Measurements from ENCODE around the gene SPG7. TPM values are rescaled to one million over a fixed set of nuclear protein-coding genes. Genes with fewer than 3 reads are reported as not detected.

SPG7 gene
- total RNA-seq, 1 experiment from 2014 or later, result 118 TPM

GRCh38 chr16:89606006-89606405 is 97.8 kb downstream of the SPG7 start:
- intact Hi-C loops (cut with micrococcal nuclease; ENCODE audit: unreplicated experiment) (no loop called here), in situ Hi-C loops (cut with HindIII; ENCODE audit: low pct_unique_long_range_greater_than_20kb, low sequenced_read_pairs) (no loop called here)
- no peak for TF ChIP-seq SIN3A (IDR thresholded peaks at IDR 0.05; ENCODE audit: borderline replicate concordance, insufficient read depth, low read depth, low read length)
- TF ChIP-seq POLR2AphosphoS5 (IDR thresholded peaks at IDR 0.05; ENCODE audit: low read depth, low read length), result no peak
- TF ChIP-seq, protein P1, sequence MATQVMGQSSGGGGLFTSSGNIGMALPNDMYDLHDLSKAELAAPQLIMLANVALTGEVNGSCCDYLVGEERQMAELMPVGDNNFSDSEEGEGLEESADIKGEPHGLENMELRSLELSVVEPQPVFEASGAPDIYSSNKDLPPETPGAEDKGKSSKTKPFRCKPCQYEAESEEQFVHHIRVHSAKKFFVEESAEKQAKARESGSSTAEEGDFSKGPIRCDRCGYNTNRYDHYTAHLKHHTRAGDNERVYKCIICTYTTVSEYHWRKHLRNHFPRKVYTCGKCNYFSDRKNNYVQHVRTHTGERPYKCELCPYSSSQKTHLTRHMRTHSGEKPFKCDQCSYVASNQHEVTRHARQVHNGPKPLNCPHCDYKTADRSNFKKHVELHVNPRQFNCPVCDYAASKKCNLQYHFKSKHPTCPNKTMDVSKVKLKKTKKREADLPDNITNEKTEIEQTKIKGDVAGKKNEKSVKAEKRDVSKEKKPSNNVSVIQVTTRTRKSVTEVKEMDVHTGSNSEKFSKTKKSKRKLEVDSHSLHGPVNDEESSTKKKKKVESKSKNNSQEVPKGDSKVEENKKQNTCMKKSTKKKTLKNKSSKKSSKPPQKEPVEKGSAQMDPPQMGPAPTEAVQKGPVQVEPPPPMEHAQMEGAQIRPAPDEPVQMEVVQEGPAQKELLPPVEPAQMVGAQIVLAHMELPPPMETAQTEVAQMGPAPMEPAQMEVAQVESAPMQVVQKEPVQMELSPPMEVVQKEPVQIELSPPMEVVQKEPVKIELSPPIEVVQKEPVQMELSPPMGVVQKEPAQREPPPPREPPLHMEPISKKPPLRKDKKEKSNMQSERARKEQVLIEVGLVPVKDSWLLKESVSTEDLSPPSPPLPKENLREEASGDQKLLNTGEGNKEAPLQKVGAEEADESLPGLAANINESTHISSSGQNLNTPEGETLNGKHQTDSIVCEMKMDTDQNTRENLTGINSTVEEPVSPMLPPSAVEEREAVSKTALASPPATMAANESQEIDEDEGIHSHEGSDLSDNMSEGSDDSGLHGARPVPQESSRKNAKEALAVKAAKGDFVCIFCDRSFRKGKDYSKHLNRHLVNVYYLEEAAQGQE (IDR thresholded peaks at IDR 0.05; ENCODE audit: insufficient read depth in 1 of 2, low read depth in 2 of 2, low read length in 1 of 2), result no peak
- TF ChIP-seq TCF7L2 (IDR thresholded peaks at IDR 0.05; ENCODE audit: low read depth, low read length), result no peak
- TF ChIP-seq, protein P2, sequence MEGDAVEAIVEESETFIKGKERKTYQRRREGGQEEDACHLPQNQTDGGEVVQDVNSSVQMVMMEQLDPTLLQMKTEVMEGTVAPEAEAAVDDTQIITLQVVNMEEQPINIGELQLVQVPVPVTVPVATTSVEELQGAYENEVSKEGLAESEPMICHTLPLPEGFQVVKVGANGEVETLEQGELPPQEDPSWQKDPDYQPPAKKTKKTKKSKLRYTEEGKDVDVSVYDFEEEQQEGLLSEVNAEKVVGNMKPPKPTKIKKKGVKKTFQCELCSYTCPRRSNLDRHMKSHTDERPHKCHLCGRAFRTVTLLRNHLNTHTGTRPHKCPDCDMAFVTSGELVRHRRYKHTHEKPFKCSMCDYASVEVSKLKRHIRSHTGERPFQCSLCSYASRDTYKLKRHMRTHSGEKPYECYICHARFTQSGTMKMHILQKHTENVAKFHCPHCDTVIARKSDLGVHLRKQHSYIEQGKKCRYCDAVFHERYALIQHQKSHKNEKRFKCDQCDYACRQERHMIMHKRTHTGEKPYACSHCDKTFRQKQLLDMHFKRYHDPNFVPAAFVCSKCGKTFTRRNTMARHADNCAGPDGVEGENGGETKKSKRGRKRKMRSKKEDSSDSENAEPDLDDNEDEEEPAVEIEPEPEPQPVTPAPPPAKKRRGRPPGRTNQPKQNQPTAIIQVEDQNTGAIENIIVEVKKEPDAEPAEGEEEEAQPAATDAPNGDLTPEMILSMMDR (IDR thresholded peaks at IDR 0.05), result no peak
- no peak for DNase-seq (ENCODE audit: low read depth, low spot score)
- Histone ChIP-seq H3K4me3 (ENCODE audit: low read depth in 2 of 2, low read length in 2 of 2) (no peak overlapping the region), H3K4me1 (ENCODE audit: control insufficient read depth, insufficient read depth, low read length) (peaks cover 8% of the 10 kb centered on the region), H3K36me3 (ENCODE audit: control insufficient read depth, insufficient read depth, low read length) (no peaks in the 10 kb centered on the region), H3K27ac (ENCODE audit: low read length) (no peak overlapping the region), H3K9me3 (ENCODE audit: control insufficient read depth, insufficient read depth, low read depth, low read length) (no peaks in the 10 kb centered on the region), H3K27me3 (ENCODE audit: control insufficient read depth, insufficient read depth, low read length) (no peaks in the 10 kb centered on the region)
- ChIA-PET POLR2A (interaction anchor here (0.6 kb wide), 1 partner anchor 92 kb away, joined by 11 read pairs; no protein-coding TSS in a partner anchor), CTCF (no interaction called here)
- no peak for ATAC-seq
- BruUV-seq (replicated peaks), result no TSS peak

Other genes starting within 250 kb of the SPG7 start
- gene ANKRD11, start 17.8 kb upstream of the SPG7 start, total RNA-seq (2021; ENCODE audit: unreplicated experiment), result 99.4 TPM
- 965 TPM for gene RPL13, start 52.3 kb downstream of the SPG7 start, total RNA-seq (2021; ENCODE audit: unreplicated experiment)
- 32.7 TPM for gene CPNE7, start 67.4 kb downstream of the SPG7 start, total RNA-seq (2021; ENCODE audit: unreplicated experiment)
- gene DPEP1, start 105.2 kb downstream of the SPG7 start, total RNA-seq (2021; ENCODE audit: unreplicated experiment), result 0.18 TPM
- gene CHMP1A, start 149.3 kb downstream of the SPG7 start, total RNA-seq (2021; ENCODE audit: unreplicated experiment), result 98.0 TPM
- 18.3 TPM for gene SPATA33, start 149.4 kb downstream of the SPG7 start, total RNA-seq (2021; ENCODE audit: unreplicated experiment)
- gene CDK10, start 178.3 kb downstream of the SPG7 start, total RNA-seq (2021; ENCODE audit: unreplicated experiment), result 52.6 TPM
- 12.7 TPM for gene SPATA2L, start 193.3 kb downstream of the SPG7 start, total RNA-seq (2021; ENCODE audit: unreplicated experiment)
- 6.3 TPM for gene VPS9D1, start 212.5 kb downstream of the SPG7 start, total RNA-seq (2021; ENCODE audit: unreplicated experiment)
- 19.9 TPM for gene ZNF276, start 213.1 kb downstream of the SPG7 start, total RNA-seq (2021; ENCODE audit: unreplicated experiment)